ENCODE results near the gene PLCE1.

The PLCE1 gene

DNA sequence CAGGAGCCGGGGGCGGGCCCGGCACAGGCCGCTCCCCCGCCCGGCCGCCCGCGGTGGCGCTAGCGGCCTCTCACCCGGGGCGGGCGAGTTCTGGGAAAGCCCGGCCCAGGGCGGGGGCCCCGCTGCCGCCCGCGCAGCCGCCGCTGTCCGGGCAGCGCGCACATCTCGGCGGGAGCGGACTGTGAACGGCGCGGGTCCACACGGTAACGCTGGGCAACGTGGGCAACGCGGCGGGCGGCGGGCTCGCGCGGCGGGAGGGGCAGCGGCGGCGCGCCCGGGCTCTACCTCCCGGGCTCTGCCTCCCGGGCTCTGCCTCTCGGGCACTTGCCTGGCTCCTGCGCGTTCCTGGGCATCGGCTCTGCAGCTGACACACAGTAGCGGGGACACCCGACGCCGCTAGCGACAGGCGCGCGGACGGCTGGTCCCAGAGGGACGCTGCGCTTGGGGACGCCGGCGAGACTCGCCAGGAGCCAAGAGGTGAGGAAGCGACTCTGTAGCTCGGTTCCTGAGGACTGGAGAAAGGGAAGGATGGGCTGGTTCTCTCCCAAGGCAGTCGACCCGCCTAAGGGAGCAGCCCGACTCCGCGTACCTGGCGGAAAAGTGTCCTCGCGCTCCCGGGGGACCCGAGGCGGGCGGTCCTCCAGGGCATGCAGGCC, at the start of gene PLCE1:
Gene PLCE1 (plus strand): TSS at position 150 of the 656 bp plus-strand sequence. CDS start 37,116 bp downstream, outside the sequence.
- Histone ChIP-seq H3K4me1 (ENCODE audit: insufficient read depth, poor library complexity, severe bottlenecking) (peaks cover 15% of the 10 kb centered on the region), H3K27ac (ENCODE audit: poor library complexity, severe bottlenecking) (no peak within 1 kb of the TSS), H3K4me3 (ENCODE audit: severe bottlenecking) (peak within 1 kb of the TSS; percentile 46), H3K27me3 (ENCODE audit: insufficient read depth, poor library complexity, severe bottlenecking) (peaks cover 3% of the 10 kb centered on the region), H3K9me3 (ENCODE audit: severe bottlenecking) (no peaks in the 10 kb centered on the region), H3K36me3 (ENCODE audit: low read depth) (no peaks in the 10 kb centered on the region)
- TF ChIP-seq, protein P1, sequence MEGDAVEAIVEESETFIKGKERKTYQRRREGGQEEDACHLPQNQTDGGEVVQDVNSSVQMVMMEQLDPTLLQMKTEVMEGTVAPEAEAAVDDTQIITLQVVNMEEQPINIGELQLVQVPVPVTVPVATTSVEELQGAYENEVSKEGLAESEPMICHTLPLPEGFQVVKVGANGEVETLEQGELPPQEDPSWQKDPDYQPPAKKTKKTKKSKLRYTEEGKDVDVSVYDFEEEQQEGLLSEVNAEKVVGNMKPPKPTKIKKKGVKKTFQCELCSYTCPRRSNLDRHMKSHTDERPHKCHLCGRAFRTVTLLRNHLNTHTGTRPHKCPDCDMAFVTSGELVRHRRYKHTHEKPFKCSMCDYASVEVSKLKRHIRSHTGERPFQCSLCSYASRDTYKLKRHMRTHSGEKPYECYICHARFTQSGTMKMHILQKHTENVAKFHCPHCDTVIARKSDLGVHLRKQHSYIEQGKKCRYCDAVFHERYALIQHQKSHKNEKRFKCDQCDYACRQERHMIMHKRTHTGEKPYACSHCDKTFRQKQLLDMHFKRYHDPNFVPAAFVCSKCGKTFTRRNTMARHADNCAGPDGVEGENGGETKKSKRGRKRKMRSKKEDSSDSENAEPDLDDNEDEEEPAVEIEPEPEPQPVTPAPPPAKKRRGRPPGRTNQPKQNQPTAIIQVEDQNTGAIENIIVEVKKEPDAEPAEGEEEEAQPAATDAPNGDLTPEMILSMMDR (IDR thresholded peaks at IDR 0.05; ENCODE audit: poor library complexity, severe bottlenecking) = peak; percentile 23
- DNase-seq (ENCODE audit: low spot score) = no peak
- ATAC-seq (ENCODE audit: low read depth) = peak; percentile 67

GRCh38 chr10:93945819-93946218, 47.9 kb upstream of the PLCE1 start:
- TF ChIP-seq, protein P1 (IDR thresholded peaks at IDR 0.05; ENCODE audit: poor library complexity, severe bottlenecking) = no peak
- no peaks in the 10 kb centered on the region for H3K27me3 ChIP-seq (ENCODE audit: insufficient read depth, poor library complexity, severe bottlenecking)
- ATAC-seq (ENCODE audit: low read depth) (no peak), DNase-seq (ENCODE audit: low spot score) (no peak)
- no peaks in the 10 kb centered on the region for H3K9me3 ChIP-seq (ENCODE audit: severe bottlenecking)
- H3K4me1 ChIP-seq (ENCODE audit: insufficient read depth, poor library complexity, severe bottlenecking) = no peaks in the 10 kb centered on the region
- H3K4me3 ChIP-seq (ENCODE audit: severe bottlenecking) = no peak overlapping the region
- H3K36me3 ChIP-seq (ENCODE audit: low read depth) = no peaks in the 10 kb centered on the region
- no peak overlapping the region for H3K27ac ChIP-seq (ENCODE audit: poor library complexity, severe bottlenecking)

DNA sequence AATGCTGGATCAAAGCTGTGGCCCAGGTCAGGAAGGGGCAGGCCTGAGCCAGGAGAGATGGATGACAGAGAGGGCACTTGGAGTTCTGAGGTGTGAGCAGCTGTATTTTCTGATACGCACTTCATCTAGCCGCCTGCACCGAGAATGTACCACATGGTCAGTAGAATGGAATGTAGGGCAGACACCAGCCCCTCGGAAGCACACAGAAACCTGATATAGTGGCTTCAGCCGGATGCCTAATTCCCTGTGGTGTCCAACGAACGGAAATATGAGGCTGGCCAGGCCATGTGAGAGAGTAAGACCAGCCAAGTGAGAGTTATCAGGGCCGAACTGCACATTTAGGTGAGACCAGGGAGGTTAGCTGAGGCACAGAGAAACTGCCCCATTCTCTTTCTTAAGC, 46.7 kb upstream of the PLCE1 start:
- Histone ChIP-seq H3K4me1 (ENCODE audit: insufficient read depth, poor library complexity, severe bottlenecking) (no peaks in the 10 kb centered on the region), H3K27ac (ENCODE audit: poor library complexity, severe bottlenecking) (no peak overlapping the region), H3K9me3 (ENCODE audit: severe bottlenecking) (no peaks in the 10 kb centered on the region), H3K4me3 (ENCODE audit: severe bottlenecking) (no peak overlapping the region), H3K36me3 (ENCODE audit: low read depth) (no peaks in the 10 kb centered on the region), H3K27me3 (ENCODE audit: insufficient read depth, poor library complexity, severe bottlenecking) (no peaks in the 10 kb centered on the region)
- TF ChIP-seq, protein P1 (IDR thresholded peaks at IDR 0.05; ENCODE audit: poor library complexity, severe bottlenecking) = no peak
- no peak for DNase-seq (ENCODE audit: low spot score)
- ATAC-seq (ENCODE audit: low read depth) = peak; percentile 82

DNA sequence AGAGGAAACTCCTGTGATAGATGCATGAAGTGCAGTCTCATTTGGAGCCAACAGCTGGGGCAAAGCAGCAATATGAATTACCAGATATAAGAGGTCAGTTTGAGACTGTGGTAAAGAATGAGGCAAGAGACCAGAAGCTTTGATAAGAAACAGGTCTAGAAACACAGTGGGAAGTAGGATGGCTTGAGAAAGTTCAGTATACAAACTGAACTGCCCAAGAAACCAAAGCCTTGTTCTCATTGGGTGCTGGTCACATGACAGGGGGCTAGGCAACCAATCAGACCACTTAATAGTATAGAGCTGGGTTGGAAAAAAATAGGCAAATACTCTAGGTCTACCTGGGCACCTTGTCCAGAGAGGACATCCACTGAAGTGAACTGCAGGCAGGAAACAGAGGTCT, 46.2 kb upstream of the PLCE1 start:
- ATAC-seq (ENCODE audit: low read depth) = no peak
- no peak overlapping the region for H3K4me3 ChIP-seq (ENCODE audit: severe bottlenecking)
- no peaks in the 10 kb centered on the region for H3K9me3 ChIP-seq (ENCODE audit: severe bottlenecking)
- H3K27me3 ChIP-seq (ENCODE audit: insufficient read depth, poor library complexity, severe bottlenecking) = no peaks in the 10 kb centered on the region
- no peak overlapping the region for H3K27ac ChIP-seq (ENCODE audit: poor library complexity, severe bottlenecking)
- H3K36me3 ChIP-seq (ENCODE audit: low read depth) = no peaks in the 10 kb centered on the region
- no peak for DNase-seq (ENCODE audit: low spot score)
- H3K4me1 ChIP-seq (ENCODE audit: insufficient read depth, poor library complexity, severe bottlenecking) = no peaks in the 10 kb centered on the region
- TF ChIP-seq, protein P1 (IDR thresholded peaks at IDR 0.05; ENCODE audit: poor library complexity, severe bottlenecking) = no peak

DNA sequence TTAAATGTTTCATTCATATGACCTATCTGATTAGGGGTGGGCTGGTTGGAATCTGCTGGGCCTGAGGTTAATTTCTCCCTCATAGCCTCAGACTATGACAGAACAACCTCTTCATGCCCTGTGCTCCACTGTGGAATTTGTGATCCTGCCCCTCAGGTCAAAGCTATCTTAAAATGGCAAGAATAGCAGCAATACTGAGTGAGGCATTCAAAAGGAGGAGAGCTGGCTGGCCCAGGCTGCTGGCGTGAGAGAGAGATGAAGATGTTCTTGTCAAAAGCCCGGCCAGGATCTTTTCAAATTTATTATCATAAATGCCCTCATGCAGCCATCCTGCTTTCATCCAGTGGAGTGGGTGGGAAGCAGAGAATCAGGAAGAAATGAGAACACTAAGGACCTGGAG, 41.8 kb upstream of the PLCE1 start:
- Histone ChIP-seq H3K4me3 (ENCODE audit: severe bottlenecking) (no peak overlapping the region), H3K4me1 (ENCODE audit: insufficient read depth, poor library complexity, severe bottlenecking) (peaks cover 13% of the 10 kb centered on the region), H3K9me3 (ENCODE audit: severe bottlenecking) (no peaks in the 10 kb centered on the region), H3K27ac (ENCODE audit: poor library complexity, severe bottlenecking) (no peak overlapping the region), H3K36me3 (ENCODE audit: low read depth) (no peaks in the 10 kb centered on the region), H3K27me3 (ENCODE audit: insufficient read depth, poor library complexity, severe bottlenecking) (no peaks in the 10 kb centered on the region)
- TF ChIP-seq, protein P1 (IDR thresholded peaks at IDR 0.05; ENCODE audit: poor library complexity, severe bottlenecking) = no peak
- no peak for ATAC-seq (ENCODE audit: low read depth)
- no peak for DNase-seq (ENCODE audit: low spot score)
